GM12892 (cell line): ENCODE results near the gene LSG1.

Experiments used
- DNase-seq: peaks from one replicate; pipeline ENCODE4 v3.0.0; 2011; ENCODE audit not compliant: insufficient read length
- FAIRE-seq: peaks from 2 replicates; lab custom pipeline; 2011; peaks lifted over from hg19 to GRCh38; lab: Jason Lieb, UNC
- POLR2A ChIP-seq: IDR thresholded peaks from 2 replicates; pipeline ENCODE4 v1.6.1; 2011; ENCODE audit warnings: low read depth, low read length, control low read depth
- POLR2AphosphoS5 ChIP-seq: IDR thresholded peaks from 2 replicates; pipeline ENCODE4 v1.6.1; 2011; ENCODE audit warnings: low read depth, low read length, control low read depth
- TAF1 ChIP-seq: IDR thresholded peaks from 2 replicates; pipeline ENCODE4 v1.6.1; 2011; ENCODE audit warnings: low read depth, mild to moderate bottlenecking, control low read depth, low read length, borderline replicate concordance

The LSG1 gene

GRCh38 chr3:194686414-194686815, 14.4 kb upstream of the LSG1 start:
- DNase-seq (no peak), FAIRE-seq (no peak)
- TF ChIP-seq POLR2A (no peak), POLR2AphosphoS5 (no peak), TAF1 (no peak)

GRCh38 chr3:194685718-194686413, 13.9 kb upstream of the LSG1 start, which contains the start of gene FAM43A:
Gene FAM43A (plus strand): TSS chr3:194685883. CDS start chr3:194686827, 944 bp downstream.
- DNase-seq (peak; percentile 74), FAIRE-seq (peak; percentile 77)
- TF ChIP-seq POLR2A (peak; percentile 100), TAF1 (peak; percentile 92), POLR2AphosphoS5 (peak; percentile 97)

- FAIRE-seq (peak; percentile 81), DNase-seq (no peak)
- TF ChIP-seq TAF1 (no peak), POLR2A (no peak), POLR2AphosphoS5 (no peak)
These were observed 13.2 kb upstream of the LSG1 start for GRCh38 chr3:194685065-194685717.

GRCh38 chr3:194683380-194683779, 11.4 kb upstream of the LSG1 start:
- TF ChIP-seq POLR2AphosphoS5 = no peak
- no peak for TF ChIP-seq TAF1
- no peak for TF ChIP-seq POLR2A
- FAIRE-seq = no peak
- no peak for DNase-seq

GRCh38 chr3:194682694-194683310, 10.8 kb upstream of the LSG1 start:
- DNase-seq (peak; percentile 50), FAIRE-seq (peak; percentile 97)

GRCh38 chr3:194682189-194682693, 10.2 kb upstream of the LSG1 start:
- TF ChIP-seq POLR2A (no peak), POLR2AphosphoS5 (no peak), TAF1 (no peak)
- DNase-seq = no peak
- no peak for FAIRE-seq

More at GRCh38 chr3:194682694-194683310, 10.8 kb upstream of the LSG1 start:
- TF ChIP-seq TAF1 (no peak), POLR2AphosphoS5 (no peak), POLR2A (no peak)

GRCh38 chr3:194680888-194681615, 9.1 kb upstream of the LSG1 start:
- no peak for DNase-seq
- no peak for FAIRE-seq
- TF ChIP-seq TAF1 (no peak), POLR2A (no peak), POLR2AphosphoS5 (no peak)

- no peak for DNase-seq
- TF ChIP-seq POLR2A = no peak
- TF ChIP-seq POLR2AphosphoS5 = no peak
- no peak for TF ChIP-seq TAF1
- no peak for FAIRE-seq
These were observed 4.5 kb upstream of the LSG1 start for GRCh38 chr3:194676471-194676870.

- DNase-seq (no peak), FAIRE-seq (no peak)
These were observed 3.7 kb upstream of the LSG1 start for GRCh38 chr3:194675680-194676079.

GRCh38 chr3:194675081-194675640, 3.2 kb upstream of the LSG1 start:
- TF ChIP-seq TAF1 (no peak), POLR2AphosphoS5 (no peak), POLR2A (no peak)
- FAIRE-seq = no peak
- DNase-seq = no peak

More at GRCh38 chr3:194675680-194676079, 3.7 kb upstream of the LSG1 start:
- TF ChIP-seq POLR2A (no peak), POLR2AphosphoS5 (no peak), TAF1 (no peak)

GRCh38 chr3:194673761-194674160, 1.8 kb upstream of the LSG1 start:
- DNase-seq (no peak), FAIRE-seq (no peak)
- TF ChIP-seq TAF1 (no peak), POLR2A (no peak), POLR2AphosphoS5 (no peak)
